ENCODE results near the gene AGO3. TPM values are rescaled to one million over a fixed set of nuclear protein-coding genes. Genes with fewer than 3 reads are reported as not detected.

AGO3 gene
- total and polyA plus RNA-seq, 2 experiments from 2014 or later = 19.2 to 27.3 TPM

- TF ChIP-seq, protein P1, sequence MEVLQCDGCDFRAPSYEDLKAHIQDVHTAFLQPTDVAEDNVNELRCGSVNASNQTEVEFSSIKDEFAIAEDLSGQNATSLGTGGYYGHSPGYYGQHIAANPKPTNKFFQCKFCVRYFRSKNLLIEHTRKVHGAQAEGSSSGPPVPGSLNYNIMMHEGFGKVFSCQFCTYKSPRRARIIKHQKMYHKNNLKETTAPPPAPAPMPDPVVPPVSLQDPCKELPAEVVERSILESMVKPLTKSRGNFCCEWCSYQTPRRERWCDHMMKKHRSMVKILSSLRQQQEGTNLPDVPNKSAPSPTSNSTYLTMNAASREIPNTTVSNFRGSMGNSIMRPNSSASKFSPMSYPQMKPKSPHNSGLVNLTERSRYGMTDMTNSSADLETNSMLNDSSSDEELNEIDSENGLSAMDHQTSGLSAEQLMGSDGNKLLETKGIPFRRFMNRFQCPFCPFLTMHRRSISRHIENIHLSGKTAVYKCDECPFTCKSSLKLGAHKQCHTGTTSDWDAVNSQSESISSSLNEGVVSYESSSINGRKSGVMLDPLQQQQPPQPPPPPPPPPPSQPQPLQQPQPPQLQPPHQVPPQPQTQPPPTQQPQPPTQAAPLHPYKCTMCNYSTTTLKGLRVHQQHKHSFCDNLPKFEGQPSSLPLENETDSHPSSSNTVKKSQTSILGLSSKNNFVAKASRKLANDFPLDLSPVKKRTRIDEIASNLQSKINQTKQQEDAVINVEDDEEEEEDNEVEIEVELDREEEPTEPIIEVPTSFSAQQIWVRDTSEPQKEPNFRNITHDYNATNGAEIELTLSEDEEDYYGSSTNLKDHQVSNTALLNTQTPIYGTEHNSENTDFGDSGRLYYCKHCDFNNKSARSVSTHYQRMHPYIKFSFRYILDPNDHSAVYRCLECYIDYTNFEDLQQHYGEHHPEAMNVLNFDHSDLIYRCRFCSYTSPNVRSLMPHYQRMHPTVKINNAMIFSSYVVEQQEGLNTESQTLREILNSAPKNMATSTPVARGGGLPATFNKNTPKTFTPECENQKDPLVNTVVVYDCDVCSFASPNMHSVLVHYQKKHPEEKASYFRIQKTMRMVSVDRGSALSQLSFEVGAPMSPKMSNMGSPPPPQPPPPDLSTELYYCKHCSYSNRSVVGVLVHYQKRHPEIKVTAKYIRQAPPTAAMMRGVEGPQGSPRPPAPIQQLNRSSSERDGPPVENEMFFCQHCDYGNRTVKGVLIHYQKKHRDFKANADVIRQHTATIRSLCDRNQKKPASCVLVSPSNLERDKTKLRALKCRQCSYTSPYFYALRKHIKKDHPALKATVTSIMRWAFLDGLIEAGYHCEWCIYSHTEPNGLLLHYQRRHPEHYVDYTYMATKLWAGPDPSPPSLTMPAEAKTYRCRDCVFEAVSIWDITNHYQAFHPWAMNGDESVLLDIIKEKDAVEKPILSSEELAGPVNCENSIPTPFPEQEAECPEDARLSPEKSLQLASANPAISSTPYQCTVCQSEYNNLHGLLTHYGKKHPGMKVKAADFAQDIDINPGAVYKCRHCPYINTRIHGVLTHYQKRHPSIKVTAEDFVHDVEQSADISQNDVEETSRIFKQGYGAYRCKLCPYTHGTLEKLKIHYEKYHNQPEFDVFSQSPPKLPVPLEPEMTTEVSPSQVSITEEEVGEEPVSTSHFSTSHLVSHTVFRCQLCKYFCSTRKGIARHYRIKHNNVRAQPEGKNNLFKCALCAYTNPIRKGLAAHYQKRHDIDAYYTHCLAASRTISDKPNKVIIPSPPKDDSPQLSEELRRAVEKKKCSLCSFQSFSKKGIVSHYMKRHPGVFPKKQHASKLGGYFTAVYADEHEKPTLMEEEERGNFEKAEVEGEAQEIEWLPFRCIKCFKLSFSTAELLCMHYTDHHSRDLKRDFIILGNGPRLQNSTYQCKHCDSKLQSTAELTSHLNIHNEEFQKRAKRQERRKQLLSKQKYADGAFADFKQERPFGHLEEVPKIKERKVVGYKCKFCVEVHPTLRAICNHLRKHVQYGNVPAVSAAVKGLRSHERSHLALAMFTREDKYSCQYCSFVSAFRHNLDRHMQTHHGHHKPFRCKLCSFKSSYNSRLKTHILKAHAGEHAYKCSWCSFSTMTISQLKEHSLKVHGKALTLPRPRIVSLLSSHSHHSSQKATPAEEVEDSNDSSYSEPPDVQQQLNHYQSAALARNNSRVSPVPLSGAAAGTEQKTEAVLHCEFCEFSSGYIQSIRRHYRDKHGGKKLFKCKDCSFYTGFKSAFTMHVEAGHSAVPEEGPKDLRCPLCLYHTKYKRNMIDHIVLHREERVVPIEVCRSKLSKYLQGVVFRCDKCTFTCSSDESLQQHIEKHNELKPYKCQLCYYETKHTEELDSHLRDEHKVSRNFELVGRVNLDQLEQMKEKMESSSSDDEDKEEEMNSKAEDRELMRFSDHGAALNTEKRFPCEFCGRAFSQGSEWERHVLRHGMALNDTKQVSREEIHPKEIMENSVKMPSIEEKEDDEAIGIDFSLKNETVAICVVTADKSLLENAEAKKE (CRISPR knock-in tag; IDR thresholded peaks at IDR 0.05) = no peak
- TF ChIP-seq, protein P2, sequence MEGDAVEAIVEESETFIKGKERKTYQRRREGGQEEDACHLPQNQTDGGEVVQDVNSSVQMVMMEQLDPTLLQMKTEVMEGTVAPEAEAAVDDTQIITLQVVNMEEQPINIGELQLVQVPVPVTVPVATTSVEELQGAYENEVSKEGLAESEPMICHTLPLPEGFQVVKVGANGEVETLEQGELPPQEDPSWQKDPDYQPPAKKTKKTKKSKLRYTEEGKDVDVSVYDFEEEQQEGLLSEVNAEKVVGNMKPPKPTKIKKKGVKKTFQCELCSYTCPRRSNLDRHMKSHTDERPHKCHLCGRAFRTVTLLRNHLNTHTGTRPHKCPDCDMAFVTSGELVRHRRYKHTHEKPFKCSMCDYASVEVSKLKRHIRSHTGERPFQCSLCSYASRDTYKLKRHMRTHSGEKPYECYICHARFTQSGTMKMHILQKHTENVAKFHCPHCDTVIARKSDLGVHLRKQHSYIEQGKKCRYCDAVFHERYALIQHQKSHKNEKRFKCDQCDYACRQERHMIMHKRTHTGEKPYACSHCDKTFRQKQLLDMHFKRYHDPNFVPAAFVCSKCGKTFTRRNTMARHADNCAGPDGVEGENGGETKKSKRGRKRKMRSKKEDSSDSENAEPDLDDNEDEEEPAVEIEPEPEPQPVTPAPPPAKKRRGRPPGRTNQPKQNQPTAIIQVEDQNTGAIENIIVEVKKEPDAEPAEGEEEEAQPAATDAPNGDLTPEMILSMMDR (conservative IDR thresholded peaks at IDR 0.05; ENCODE audit: low read depth in 2 of 2) = no peak
- TF ChIP-seq ZNF331 (CRISPR knock-in tag; IDR thresholded peaks at IDR 0.05; ENCODE audit: low read depth) (no peak), EZH2 (IDR thresholded peaks at IDR 0.05; ENCODE audit: low read depth, unreplicated experiment) (no peak), NANOG (IDR thresholded peaks at IDR 0.05; ENCODE audit: borderline replicate concordance) (no peak), STAT1 (IDR thresholded peaks at IDR 0.05; ENCODE audit: unreplicated experiment) (no peak)
Measured at GRCh38 chr1:35935442-35936388, 4.8 kb downstream of the AGO3 start (continued).
